DOHH2 (cell line): ENCODE data around the gene GOLGA6L24.
"Not testable (repeated sequence)": the region's sequence is repeated elsewhere in the genome, so short reads cannot be mapped to it uniquely, and the experiment has no call there.

Source experiments
- CTCF ChIP-seq: fragments of 200-600 bp; sonication (generic); IDR thresholded peaks from one replicate; pipeline ENCODE4 v1.5.1; 2014; ENCODE audit warnings: antibody characterized with exemption, mild to moderate bottlenecking, low read depth, low read length; ENCODE audit not compliant: poor library complexity, severe bottlenecking
- EZH2phosphoT487 ChIP-seq: fragments of 200-600 bp; sonication (generic); IDR thresholded peaks from 2 replicates; pipeline ENCODE4 v1.6.1; 2017; ENCODE audit warnings: borderline replicate concordance, mild to moderate bottlenecking, antibody characterized with exemption, low read length, moderate library complexity, mixed read lengths

GRCh38 chr15:28310454-28310853 lies 47.4 kb downstream of the GOLGA6L24 start:
- not testable (repeated sequence) for TF ChIP-seq CTCF, EZH2phosphoT487
